HepG2 (cell line): ENCODE data around the gene SLC1A2. TPM values are rescaled to one million over a fixed set of nuclear protein-coding genes. Genes with fewer than 3 reads are reported as not detected.

Source experiments
- ARID4A ChIP-seq: sonication (generic); formaldehyde crosslinking; IDR thresholded peaks from 2 replicates; pipeline ENCODE4 v1.5.0; 2020; ENCODE audit warnings: mild to moderate bottlenecking, missing genetic modification reagents, borderline replicate concordance
- EP300 ChIP-seq, 3 experiments: sonication (generic) in 1 of 3; formaldehyde crosslinking in 1 of 3; IDR thresholded peaks; 2 replicates each; pipeline versions ENCODE4 v1.5.1 to v1.6.1; 2011 to 2020; ENCODE audit warnings: low read depth in 2 of 3, low read length in 2 of 3, borderline replicate concordance in 1 of 3, improper control_type of control experiment in 1 of 3, mild to moderate bottlenecking in 1 of 3, missing genetic modification reagents in 1 of 3, moderate library complexity in 1 of 3
- ESRRA ChIP-seq: sonication (generic); formaldehyde crosslinking; IDR thresholded peaks from 2 replicates; pipeline ENCODE4 v1.5.1; 2020; ENCODE audit warnings: mild to moderate bottlenecking, low read depth, missing genetic modification reagents
- ETV5 ChIP-seq: IDR thresholded peaks from 2 replicates; pipeline ENCODE4 v1.6.1; 2018; ENCODE audit warnings: missing biosample characterization, missing genetic modification reagents, inconsistent platforms, borderline replicate concordance
- GATAD1 ChIP-seq: IDR thresholded peaks from 2 replicates; pipeline ENCODE4 v1.6.1; 2016; ENCODE audit warnings: missing genetic modification reagents, missing compliant biosample characterization
- HNF4A ChIP-seq: sonication (generic); formaldehyde crosslinking; IDR thresholded peaks from 2 replicates; pipeline ENCODE4 v1.4.0; 2020; ENCODE audit warnings: missing genetic modification reagents
- HNRNPH1 ChIP-seq: fragments of 200-400 bp; formaldehyde crosslinking; optimal IDR thresholded peaks from 2 replicates; pipeline ENCODE3; 2017; ENCODE audit warnings: mild to moderate bottlenecking, low read depth, low read length
- KAT8 ChIP-seq: IDR thresholded peaks from 2 replicates; pipeline ENCODE4 v1.6.1; 2016; ENCODE audit warnings: missing genetic modification reagents, missing compliant biosample characterization
- LCORL ChIP-seq, 2 experiments: fragments of 450-650 bp in 1 of 2; sonication (generic) in 1 of 2; formaldehyde crosslinking in 1 of 2; IDR thresholded peaks; 2 replicates each; pipeline versions ENCODE4 v1.5.0 to v1.6.1; 2017 to 2020; ENCODE audit warnings: antibody characterized with exemption in 1 of 2, missing genetic modification reagents in 1 of 2
- MED8 ChIP-seq: sonication (generic); formaldehyde crosslinking; IDR thresholded peaks from 2 replicates; pipeline ENCODE4 v1.8.1; 2023; ENCODE audit warnings: mild to moderate bottlenecking, missing genetic modification reagents; ENCODE audit not compliant: insufficient replicate concordance
- MIER3 ChIP-seq: IDR thresholded peaks from 2 replicates; pipeline ENCODE4 v1.6.1; 2016; ENCODE audit warnings: missing compliant biosample characterization, borderline replicate concordance
- MTF2 ChIP-seq: sonication (generic); formaldehyde crosslinking; IDR thresholded peaks from 2 replicates; pipeline ENCODE4 v1.5.0; 2020; ENCODE audit warnings: missing genetic modification reagents, borderline replicate concordance
- NR2F2 ChIP-seq: IDR thresholded peaks from 2 replicates; pipeline ENCODE4 v1.6.1; 2012; ENCODE audit warnings: low read depth, inconsistent platforms, borderline replicate concordance
- PAXIP1 ChIP-seq: sonication (generic); formaldehyde crosslinking; conservative IDR thresholded peaks from 2 replicates; pipeline ENCODE4 v1.4.0; 2020; ENCODE audit warnings: mild to moderate bottlenecking, missing genetic modification reagents, moderate library complexity
- RXRA ChIP-seq: sonication (generic); formaldehyde crosslinking; IDR thresholded peaks from 2 replicates; pipeline ENCODE4 v1.5.1; 2020; ENCODE audit warnings: missing genetic modification reagents
- RXRB ChIP-seq: IDR thresholded peaks from 2 replicates; pipeline ENCODE4 v1.6.1; 2016; ENCODE audit warnings: borderline replicate concordance, missing genetic modification reagents, missing compliant biosample characterization
- SPEN ChIP-seq: sonication (generic); formaldehyde crosslinking; IDR thresholded peaks from 2 replicates; pipeline ENCODE4 v1.5.1; 2020; ENCODE audit warnings: low read depth, mild to moderate bottlenecking, missing genetic modification reagents
- ZBTB43 ChIP-seq: sonication (generic); formaldehyde crosslinking; conservative IDR thresholded peaks from 2 replicates; pipeline ENCODE4 v1.4.0; 2020; ENCODE audit warnings: missing genetic modification reagents
- ZFP36L1 ChIP-seq: sonication (generic); formaldehyde crosslinking; IDR thresholded peaks from 2 replicates; pipeline ENCODE4 v1.8.0; 2022; ENCODE audit warnings: mild to moderate bottlenecking, missing genetic modification reagents, moderate library complexity
- ZFP82 ChIP-seq: sonication (generic); formaldehyde crosslinking; IDR thresholded peaks from 2 replicates; pipeline ENCODE4 v1.5.1; 2020; ENCODE audit warnings: mild to moderate bottlenecking, missing genetic modification reagents, borderline replicate concordance
- ZNF335 ChIP-seq: sonication (generic); formaldehyde crosslinking; IDR thresholded peaks from 2 replicates; pipeline ENCODE4 v1.4.0; 2020; ENCODE audit warnings: missing genetic modification reagents
- polyA plus RNA-seq, 8 experiments: library from polyadenylated mRNA; depleted of rRNA in 3 of 8; stranded (reverse) in 7 of 8; unstranded in 1 of 8; fragments of >200 nt; fragmentation: Illumina TruSeq in 4 of 8; extraction: Trizol in 4 of 8; gene quantifications; 2 replicates each; pipeline versions ENCODE4 v1.2.1 to v1.2.3, GENCODE V29; 2011 to 2016; ENCODE audit warnings: low read depth in 4 of 8, missing spikeins in 1 of 8, mixed read lengths in 1 of 8; ENCODE audit not compliant: insufficient read depth in 1 of 8
- total RNA-seq, 5 experiments: library from RNA; depleted of rRNA; stranded (reverse); fragments of >200 nt; fragmentation: Illumina TruSeq; extraction: Trizol; gene quantifications; 2 replicates each; pipeline ENCODE4 v1.2.3, GENCODE V29; 2016; ENCODE audit warnings: low read depth in 1 of 5

The SLC1A2 gene
- total and polyA plus RNA-seq, 2 of the 13 experiments (the other 11 are each of a cell fraction or from before 2014, with no cell fraction given) = 23.2 to 43.2 TPM

GRCh38 chr11:35340715-35341114, 78.6 kb downstream of the SLC1A2 start (continued):
- TF ChIP-seq ARID4A (CRISPR knock-in tag) (peak; percentile 53; the same call in 1 of the 2 replicates), LCORL (IDR thresholded peaks at IDR 0.05) (no peak), LCORL (CRISPR knock-in tag; IDR thresholded peaks at IDR 0.05) (peak; percentile 47; the same call in 1 of the 2 replicates), GATAD1 (CRISPR knock-in tag) (no peak), ZNF335 (CRISPR knock-in tag) (peak; percentile 45; the same call in 1 of the 2 replicates), ZFP36L1 (CRISPR knock-in tag) (0 out of 2 replicates have a peak, but pooled peaks have one; percentile 38), NR2F2 (peak; percentile 85), ETV5 (CRISPR knock-in tag) (peak; percentile 59; the same call in 1 of the 2 replicates), ZFP82 (no peak), HNRNPH1 (no peak), ESRRA (peak; percentile 63; the same call in 1 of the 2 replicates), EP300 (IDR thresholded peaks at IDR 0.05; ENCODE audit: low read depth in 2 of 2, low read length in 2 of 2) (peak in 1 of 2 experiments; percentile 81; a peak in 2 of 4 replicates), EP300 (CRISPR knock-in tag; IDR thresholded peaks at IDR 0.05; ENCODE audit: borderline replicate concordance) (no peak), KAT8 (CRISPR knock-in tag) (peak; percentile 28; the same call in 1 of the 2 replicates), ZBTB43 (CRISPR knock-in tag) (0 out of 2 replicates have a peak, but pooled peaks have one; percentile 23), HNF4A (peak; percentile 84), RXRB (CRISPR knock-in tag) (peak; percentile 93), MED8 (CRISPR knock-in tag) (no peak), RXRA (peak; percentile 32; the same call in 1 of the 2 replicates), PAXIP1 (CRISPR knock-in tag) (peak; percentile 80), SPEN (peak; percentile 65; the same call in 1 of the 2 replicates), MIER3 (CRISPR knock-in tag) (0 out of 2 replicates have a peak, but pooled peaks have one; percentile 36), MTF2 (CRISPR knock-in tag) (no peak)
